ENCODE results near the gene CEP250.

The CEP250 gene

GRCh38 chr20:35527122-35527769, 71.8 kb downstream of the CEP250 start (continued):
- TF ChIP-seq SP2 (tag by site-specific recombination; IDR thresholded peaks at IDR 0.05) (no peak), ZNF292 (tag by site-specific recombination; IDR thresholded peaks at IDR 0.05; ENCODE audit: borderline replicate concordance, low read depth) (no peak), ZNF211 (tag by site-specific recombination; IDR thresholded peaks at IDR 0.05; ENCODE audit: low read depth) (no peak), ZNF560 (tag by site-specific recombination; IDR thresholded peaks at IDR 0.05; ENCODE audit: borderline replicate concordance) (no peak), ZNF391 (tag by site-specific recombination; IDR thresholded peaks at IDR 0.05; ENCODE audit: borderline replicate concordance, low read depth) (no peak), ZNF112 (tag by site-specific recombination; IDR thresholded peaks at IDR 0.05) (no peak), BCL11B (tag by site-specific recombination; IDR thresholded peaks at IDR 0.05; ENCODE audit: low read depth) (no peak), ZNF19 (tag by site-specific recombination; IDR thresholded peaks at IDR 0.05; ENCODE audit: low read depth) (no peak), ZNF843 (tag by site-specific recombination; IDR thresholded peaks at IDR 0.05) (no peak), WT1 (tag by site-specific recombination; IDR thresholded peaks at IDR 0.05) (no peak), ZIC2 (tag by site-specific recombination; IDR thresholded peaks at IDR 0.05) (no peak), ZBTB26 (tag by site-specific recombination; optimal IDR thresholded peaks at IDR 0.05) (no peak)

- POLR2A ChIA-PET, result no interaction called here
- Histone ChIP-seq H3K9me3 (ENCODE audit: control insufficient read depth, insufficient read depth, low read depth, low read length) (no peaks in the 10 kb centered on the region), H3K36me3 (ENCODE audit: control insufficient read depth in 2 of 2, insufficient read depth in 1 of 2, low read length in 2 of 2) (no peaks in the 10 kb centered on the region), H3K4me3 (ENCODE audit: low read depth, low read length) (no peak within 1 kb of the TSS), H3K27ac (ENCODE audit: extremely low read depth, low read depth, low read length) (no peak within 1 kb of the TSS), H3K4me1 (ENCODE audit: control insufficient read depth, insufficient read depth, low read length) (no peaks in the 10 kb centered on the region)
- TF ChIP-seq ZNF792 (tag by site-specific recombination; IDR thresholded peaks at IDR 0.05) (no peak), ZNF280D (tag by site-specific recombination; IDR thresholded peaks at IDR 0.05) (no peak), GLI2 (tag by site-specific recombination; IDR thresholded peaks at IDR 0.05; ENCODE audit: borderline replicate concordance, low read depth) (no peak), ZNF404 (tag by site-specific recombination; IDR thresholded peaks at IDR 0.05) (no peak), ZNF555 (tag by site-specific recombination; conservative IDR thresholded peaks at IDR 0.05) (no peak), SCRT1 (tag by site-specific recombination; IDR thresholded peaks at IDR 0.05; ENCODE audit: borderline replicate concordance) (no peak), ZSCAN4 (tag by site-specific recombination; IDR thresholded peaks at IDR 0.05) (no peak), BCL11B (tag by site-specific recombination; IDR thresholded peaks at IDR 0.05; ENCODE audit: low read depth) (no peak), ZNF26 (tag by site-specific recombination; IDR thresholded peaks at IDR 0.05) (no peak), PATZ1 (tag by site-specific recombination; IDR thresholded peaks at IDR 0.05) (no peak), ZBTB8A (tag by site-specific recombination; IDR thresholded peaks at IDR 0.05) (no peak), ZNF311 (tag by site-specific recombination; IDR thresholded peaks at IDR 0.05; ENCODE audit: borderline replicate concordance) (no peak), ZFHX2 (tag by site-specific recombination; conservative IDR thresholded peaks at IDR 0.05) (no peak)
- CTCF ChIA-PET, result no interaction called here
Observed at GRCh38 chr20:35529552-35529951, 74.2 kb downstream of the CEP250 start, which contains the start of gene C20orf173. TSS of gene C20orf173 (minus strand) at chr20:35529652. CDS start at chr20:35529373, 279 bp downstream.

All from HEK293 (cell line).